Tongue (tissue), 2 donors: Measurements from ENCODE around the gene CBFA2T3. TPM values are rescaled to one million over a fixed set of nuclear protein-coding genes. Genes with fewer than 3 reads are reported as not detected.

Source experiments
- DNase-seq: peaks from one replicate; pipeline ENCODE4 v3.0.0-alpha.2; 2015
- total RNA-seq: library from RNA; depleted of rRNA; stranded (reverse); fragments of >200 nt; gene quantifications from one replicate; pipeline ENCODE4 v1.2.3, GENCODE V29; 2014

The CBFA2T3 gene
- total RNA-seq, 1 donor from 2014 or later, result 3.6 TPM

DNA sequence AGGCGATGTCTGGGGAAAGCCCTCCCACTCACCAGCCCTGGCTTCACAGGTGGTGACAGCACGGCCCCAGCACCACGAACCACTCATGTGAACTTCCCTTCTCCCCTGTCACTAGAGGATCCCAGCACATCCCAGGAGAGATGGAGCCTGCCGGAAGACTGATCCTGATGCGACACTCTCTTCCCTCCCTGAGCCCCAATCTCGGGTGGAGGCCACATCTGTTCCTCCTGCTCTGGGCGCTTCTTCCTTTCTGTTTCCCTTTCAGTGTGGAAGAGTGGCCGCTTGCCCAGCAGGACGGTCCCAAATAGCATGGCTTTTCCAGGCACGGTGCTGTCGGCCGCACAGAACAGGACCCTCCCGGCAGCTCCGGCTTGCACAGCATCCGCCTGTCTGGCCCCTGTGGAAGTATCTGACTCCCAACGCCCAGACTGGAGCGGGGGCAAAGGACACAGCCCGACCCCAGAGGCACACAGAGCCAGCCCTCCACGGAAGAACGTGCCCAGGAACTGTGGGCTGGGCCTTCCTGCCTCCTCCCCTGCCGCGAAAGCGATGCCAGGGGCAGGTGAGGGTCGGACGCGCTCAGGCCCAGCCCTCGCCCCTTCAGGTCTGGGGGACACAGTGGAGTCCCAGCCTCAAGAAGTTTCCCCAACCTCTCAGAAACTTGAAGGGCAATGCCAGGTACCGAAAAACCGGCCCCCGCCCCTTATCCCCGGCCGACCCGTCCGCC, 37.6 kb downstream of the CBFA2T3 start:
- peak; percentile 50 for DNase-seq

DNA sequence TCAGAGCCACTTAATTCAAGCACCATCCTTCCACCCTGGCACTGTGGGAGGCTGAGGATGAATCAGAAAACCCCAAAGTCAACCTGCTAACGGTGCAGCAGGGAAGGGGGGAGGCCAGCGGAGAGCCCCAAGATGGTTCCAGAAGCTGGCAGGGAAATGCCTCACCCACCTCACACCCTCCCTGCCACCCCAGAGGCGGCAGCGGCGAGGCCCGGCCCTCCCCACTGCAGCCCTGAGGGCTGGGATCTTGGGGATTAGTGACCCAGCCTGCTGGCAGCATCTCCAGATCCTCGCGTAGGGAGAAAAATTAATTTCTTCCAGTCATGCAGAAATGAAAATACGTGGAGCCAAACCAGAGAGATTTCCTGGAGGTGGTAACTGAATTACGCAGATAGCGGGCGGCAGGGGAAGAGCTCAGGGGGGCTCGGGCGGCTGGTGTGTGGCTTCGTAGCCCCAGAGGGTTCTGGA, 38.2 kb downstream of the CBFA2T3 start:
- DNase-seq, result peak; percentile 78

DNA sequence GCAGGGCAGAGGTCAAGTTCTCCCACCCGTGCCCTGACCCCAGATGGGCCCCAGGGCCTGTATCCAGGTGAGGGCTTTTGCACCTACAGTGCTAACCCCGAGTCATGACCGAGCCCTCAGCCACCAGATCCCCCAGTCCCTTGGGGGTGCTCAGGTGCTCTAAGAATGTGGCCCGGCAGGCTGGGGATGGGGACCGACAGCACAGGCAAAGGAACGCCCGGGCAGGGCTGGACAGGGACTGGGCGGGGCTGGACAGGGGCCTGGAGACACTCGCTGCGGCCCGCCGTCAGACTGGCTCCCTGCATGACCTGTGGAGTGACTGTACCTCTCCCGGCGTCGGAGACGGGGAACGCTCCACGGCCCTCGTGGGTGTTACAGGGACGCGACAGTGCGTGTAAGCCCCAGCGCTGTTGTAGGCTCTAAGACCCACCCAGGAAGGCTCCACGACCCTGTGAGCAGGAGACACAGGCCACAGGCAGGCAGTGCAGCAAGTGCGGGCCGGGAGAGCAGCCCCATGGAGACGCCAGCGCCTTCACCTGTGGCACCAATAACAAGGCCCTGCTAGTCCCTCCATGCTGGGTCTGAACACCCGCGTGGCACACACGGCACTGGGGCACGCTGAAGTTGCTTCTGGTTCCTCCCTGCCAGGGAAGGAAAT, 38.8 kb downstream of the CBFA2T3 start:
- DNase-seq, result no peak

- no peak for DNase-seq
Observed at GRCh38 chr16:88937206-88937621, 39.8 kb downstream of the CBFA2T3 start.

GRCh38 chr16:88936556-88937205, 40.3 kb downstream of the CBFA2T3 start:
- DNase-seq, result peak; percentile 75

DNA sequence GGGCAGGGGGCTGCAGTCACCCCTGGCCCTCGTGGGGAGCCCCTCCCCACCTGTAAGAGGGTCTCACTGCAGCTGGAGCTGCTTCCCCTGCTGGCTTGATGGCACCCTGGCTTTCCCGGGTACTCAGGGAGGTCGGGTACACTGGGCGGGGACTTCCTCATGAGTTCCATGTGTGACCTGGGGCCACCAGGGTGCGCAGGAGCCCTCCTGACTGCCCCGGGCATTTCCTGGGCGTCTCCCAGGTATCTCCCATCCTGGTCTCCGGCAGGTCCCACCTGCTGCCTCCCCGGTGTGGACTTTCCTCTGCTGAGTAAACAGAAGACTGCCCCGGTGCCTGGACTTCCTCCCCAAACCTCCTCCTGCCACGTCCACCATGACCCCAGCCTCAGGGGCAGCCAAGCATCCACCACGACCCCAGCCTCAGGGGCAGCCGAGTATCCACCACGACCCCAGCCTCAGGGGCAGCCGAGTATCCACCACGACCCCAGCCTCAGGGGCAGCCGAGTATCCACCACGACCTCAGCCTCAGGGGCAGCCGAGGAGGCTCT, 40.9 kb downstream of the CBFA2T3 start:
- no peak for DNase-seq

- DNase-seq, result no peak
Observed at GRCh38 chr16:88934066-88934667, 42.8 kb downstream of the CBFA2T3 start.

DNA sequence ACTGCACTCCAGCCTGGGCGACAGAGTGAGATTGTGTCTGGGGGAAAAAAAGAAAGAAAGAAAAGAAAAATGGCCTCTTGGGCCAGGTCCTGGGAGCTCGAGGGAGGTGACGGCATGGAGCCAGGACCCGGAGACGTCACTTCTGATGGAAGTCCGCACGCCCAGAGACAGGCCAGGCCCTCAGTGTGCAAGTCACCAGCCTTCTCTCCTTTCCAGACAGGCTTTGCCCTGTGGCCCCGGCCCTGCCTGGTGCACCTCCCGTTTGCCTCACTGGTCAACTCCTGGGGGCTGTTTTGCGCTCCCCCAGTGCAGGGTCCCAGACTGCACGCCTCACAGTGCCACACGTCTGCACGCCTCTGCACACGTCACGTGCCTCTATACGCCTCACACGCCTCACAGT, 44.1 kb downstream of the CBFA2T3 start:
- DNase-seq, result no peak

- DNase-seq, result no peak
Observed at GRCh38 chr16:88931936-88932335, 45.1 kb downstream of the CBFA2T3 start.

- DNase-seq, result no peak
Observed at GRCh38 chr16:88931373-88931900, 45.6 kb downstream of the CBFA2T3 start.

- DNase-seq, result no peak
Observed at GRCh38 chr16:88930716-88931115, 46.3 kb downstream of the CBFA2T3 start.

DNA sequence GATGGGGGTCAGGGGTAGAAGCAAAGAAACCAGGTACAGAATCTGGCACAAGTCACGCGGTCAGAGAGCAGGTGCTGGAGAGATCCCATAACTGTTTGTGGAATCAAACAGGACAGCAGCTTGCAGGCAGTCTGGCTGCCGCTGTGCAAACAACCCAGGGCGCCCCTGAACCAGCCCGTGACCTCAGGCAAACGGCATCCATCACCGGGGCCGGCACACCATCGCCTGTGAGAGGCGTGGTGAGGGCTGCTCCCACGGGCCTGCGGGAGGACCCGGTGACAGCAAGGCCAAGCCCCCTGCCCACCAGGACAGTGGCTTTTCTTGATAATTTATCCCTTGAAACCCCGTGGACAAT, 47.9 kb downstream of the CBFA2T3 start:
- DNase-seq, result no peak

- no peak for DNase-seq
Observed at GRCh38 chr16:88928405-88929090, 48.5 kb downstream of the CBFA2T3 start.

GRCh38 chr16:88927661-88928060, 49.3 kb downstream of the CBFA2T3 start:
- DNase-seq, result no peak

DNA sequence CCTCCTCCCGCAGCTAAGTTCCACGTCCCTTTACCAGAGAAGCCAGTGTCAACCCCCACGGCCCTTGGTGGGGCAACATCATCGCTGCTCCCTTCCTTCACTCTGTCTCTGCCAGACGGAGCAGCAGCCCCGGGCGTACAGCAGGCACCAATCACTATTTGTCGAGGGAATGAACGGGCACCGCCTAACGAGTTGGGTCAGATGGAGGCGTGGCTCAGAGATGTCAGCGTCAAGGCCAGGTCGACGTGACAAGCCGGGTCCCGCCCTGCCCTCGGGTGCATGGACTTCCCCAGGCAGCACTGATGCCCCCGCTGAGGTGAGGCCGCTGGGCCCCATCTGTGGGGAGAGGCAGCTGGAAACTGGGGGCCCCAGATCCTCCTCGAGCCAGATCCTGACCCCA, 50.0 kb downstream of the CBFA2T3 start:
- DNase-seq, result no peak

DNA sequence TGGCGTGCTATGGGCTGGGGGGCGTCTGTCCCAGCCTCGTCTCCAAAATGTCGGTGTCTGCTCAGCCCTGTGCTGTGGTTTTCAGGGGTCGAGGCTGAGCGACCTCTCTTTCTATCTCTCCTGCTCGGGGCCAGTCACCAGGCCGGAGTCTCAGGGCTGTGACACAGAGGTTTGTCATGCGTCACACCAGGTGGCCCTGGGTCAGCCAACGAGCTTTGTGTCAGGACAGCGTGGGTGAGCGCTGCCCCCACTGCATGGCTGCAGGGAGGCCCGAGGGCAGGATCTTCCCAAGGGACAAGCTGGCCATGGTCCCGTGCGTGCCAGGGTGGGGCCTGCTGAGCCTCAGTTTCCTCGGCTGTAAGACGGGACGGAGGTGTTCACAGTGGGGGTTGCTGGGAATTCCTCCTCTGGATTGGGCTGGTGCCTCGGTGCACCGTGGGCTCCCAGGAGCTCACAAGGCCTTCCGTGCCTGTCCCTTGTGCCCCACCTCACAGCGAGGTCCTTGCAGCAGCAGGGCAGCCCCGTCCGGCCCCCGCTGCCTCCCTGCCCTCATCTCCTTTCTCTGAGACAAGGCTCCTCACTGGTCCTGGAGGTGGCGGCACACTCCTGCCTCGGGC, 50.5 kb downstream of the CBFA2T3 start:
- DNase-seq, result no peak

GRCh38 chr16:88925540-88925887, 51.5 kb downstream of the CBFA2T3 start:
- DNase-seq, result no peak

GRCh38 chr16:88924834-88925539, 52.0 kb downstream of the CBFA2T3 start:
- peak; percentile 87 for DNase-seq

- DNase-seq, result peak; percentile 58
Observed at GRCh38 chr16:88923926-88924833, 52.8 kb downstream of the CBFA2T3 start.

GRCh38 chr16:88923450-88923849, 53.6 kb downstream of the CBFA2T3 start:
- DNase-seq, result no peak
